IMR-90 (cell line): ENCODE measurements around the gene TRPV4.
A peak's percentile ranks its signal among the peaks of the same experiment; 100 is the strongest.

ENCODE experiments used
- BHLHE40 ChIP-seq: fragments of 150-350 bp; IDR thresholded peaks from 2 replicates; pipeline ENCODE4 v1.6.1; 2016; ENCODE audit warnings: mild to moderate bottlenecking, low read depth, low read length
- CEBPB ChIP-seq: IDR thresholded peaks from 2 replicates; pipeline ENCODE4 v1.6.1; 2012; ENCODE audit warnings: low read depth, low read length, improper control_type of control experiment
- CTCF ChIP-seq: conservative IDR thresholded peaks from 2 replicates; pipeline ENCODE4 v1.5.1; 2012; ENCODE audit warnings: mild to moderate bottlenecking, low read depth, low read length, improper control_type of control experiment
- ELK1 ChIP-seq: fragments of 150-350 bp; IDR thresholded peaks from 2 replicates; pipeline ENCODE4 v1.6.1; 2016; ENCODE audit warnings: low read depth, mild to moderate bottlenecking, low read length, moderate library complexity, borderline replicate concordance
- FOS ChIP-seq: fragments of 150-350 bp; IDR thresholded peaks from 2 replicates; pipeline ENCODE4 v1.6.1; 2016; ENCODE audit warnings: low read depth, low read length
- MAFK ChIP-seq: IDR thresholded peaks from 2 replicates; pipeline ENCODE4 v1.6.1; 2012; ENCODE audit warnings: low read depth, low read length, improper control_type of control experiment
- MAZ ChIP-seq: IDR thresholded peaks from 2 replicates; pipeline ENCODE4 v1.6.1; 2012; ENCODE audit warnings: low read depth, mild to moderate bottlenecking, low read length, improper control_type of control experiment, moderate library complexity, borderline replicate concordance
- POLR2A ChIP-seq: IDR thresholded peaks from 2 replicates; pipeline ENCODE4 v1.6.1; 2012; ENCODE audit warnings: mild to moderate bottlenecking, low read depth, low read length
- RAD21 ChIP-seq: IDR thresholded peaks from 2 replicates; pipeline ENCODE4 v1.6.1; 2012; ENCODE audit warnings: low read length, improper control_type of control experiment
- RCOR1 ChIP-seq: IDR thresholded peaks from 2 replicates; pipeline ENCODE4 v1.6.1; 2012; ENCODE audit warnings: mild to moderate bottlenecking, low read length, improper control_type of control experiment; ENCODE audit not compliant: insufficient replicate concordance
- RFX5 ChIP-seq: IDR thresholded peaks from 2 replicates; pipeline ENCODE4 v1.8.0; 2012; ENCODE audit warnings: low read depth, mild to moderate bottlenecking, low read length, moderate library complexity
- SMC3 ChIP-seq: fragments of 150-350 bp; IDR thresholded peaks from 2 replicates; pipeline ENCODE4 v1.6.1; 2016; ENCODE audit warnings: low read depth, mild to moderate bottlenecking, antibody characterized with exemption, low read length, moderate library complexity
- USF2 ChIP-seq: fragments of 150-350 bp; IDR thresholded peaks from 2 replicates; pipeline ENCODE4 v1.6.1; 2017; ENCODE audit warnings: mild to moderate bottlenecking, antibody characterized with exemption, low read length, low read depth

GRCh38 chr12:109811624-109811995 is 21.6 kb downstream of the TRPV4 start:
- TF ChIP-seq RFX5: no peak
- 0 out of 2 replicates have a peak, but pooled peaks have one; percentile 8 for TF ChIP-seq CTCF
- TF ChIP-seq SMC3: no peak
- no peak for TF ChIP-seq RCOR1
- TF ChIP-seq RAD21: no peak
- TF ChIP-seq POLR2A: no peak
- no peak for TF ChIP-seq CEBPB
- no peak for TF ChIP-seq ELK1
- TF ChIP-seq BHLHE40: no peak
- TF ChIP-seq FOS: no peak
- no peak for TF ChIP-seq USF2
- no peak for TF ChIP-seq MAZ
- no peak for TF ChIP-seq MAFK
